HepG2 (cell line): ENCODE results near the gene VSIG10L. TPM values are rescaled to one million over a fixed set of nuclear protein-coding genes. Genes with fewer than 3 reads are reported as not detected.

Experiments used
- ARID2 ChIP-seq: sonication (generic); formaldehyde crosslinking; IDR thresholded peaks from 2 replicates; pipeline ENCODE4 v1.8.1; 2022; ENCODE audit warnings: mild to moderate bottlenecking, missing genetic modification reagents, borderline replicate concordance
- ARID3A ChIP-seq: IDR thresholded peaks from 2 replicates; pipeline ENCODE4 v1.6.1; 2012; ENCODE audit warnings: low read depth, low read length, improper control_type of control experiment
- ATF2 ChIP-seq: sonication (generic); formaldehyde crosslinking; IDR thresholded peaks from 2 replicates; pipeline ENCODE4 v1.4.0; 2020; ENCODE audit warnings: missing genetic modification reagents
- BRF2 ChIP-seq: sonication (generic); formaldehyde crosslinking; IDR thresholded peaks from 2 replicates; pipeline ENCODE4 v1.8.1; 2022; ENCODE audit warnings: mild to moderate bottlenecking, missing genetic modification reagents
- CHCHD3 ChIP-seq: sonication (generic); formaldehyde crosslinking; IDR thresholded peaks from 2 replicates; pipeline ENCODE4 v1.8.0; 2022; ENCODE audit warnings: mild to moderate bottlenecking, missing genetic modification reagents, moderate library complexity
- ELF1 ChIP-seq: sonication (generic); formaldehyde crosslinking; IDR thresholded peaks from 2 replicates; pipeline ENCODE4 v1.4.0; 2020; ENCODE audit warnings: missing genetic modification reagents
- PAF1 ChIP-seq: IDR thresholded peaks from 2 replicates; pipeline ENCODE4 v1.6.1; 2016; ENCODE audit warnings: missing genetic modification reagents, missing compliant biosample characterization
- POLR2G ChIP-seq: fragments of 200-400 bp; formaldehyde crosslinking; IDR thresholded peaks from 2 replicates; pipeline ENCODE4 v1.6.1; 2018; ENCODE audit warnings: mild to moderate bottlenecking, low read depth, low read length, moderate library complexity
- SIX4 ChIP-seq: sonication (generic); formaldehyde crosslinking; IDR thresholded peaks from 2 replicates; pipeline ENCODE4 v1.4.0; 2020; ENCODE audit warnings: missing genetic modification reagents
- SMARCE1 ChIP-seq: fragments of 450-650 bp; IDR thresholded peaks from 2 replicates; pipeline ENCODE4 v1.6.1; 2017; ENCODE audit warnings: borderline replicate concordance
- SNAI1 ChIP-seq: sonication (generic); formaldehyde crosslinking; IDR thresholded peaks from 2 replicates; pipeline ENCODE4 v1.5.0; 2020; ENCODE audit warnings: mild to moderate bottlenecking, missing genetic modification reagents, borderline replicate concordance
- SNAPC5 ChIP-seq: sonication (generic); formaldehyde crosslinking; IDR thresholded peaks from 2 replicates; pipeline ENCODE4 v1.8.1; 2023; ENCODE audit warnings: mild to moderate bottlenecking, missing genetic modification reagents, borderline replicate concordance
- SPEN ChIP-seq: sonication (generic); formaldehyde crosslinking; IDR thresholded peaks from 2 replicates; pipeline ENCODE4 v1.5.1; 2020; ENCODE audit warnings: low read depth, mild to moderate bottlenecking, missing genetic modification reagents
- TOE1 ChIP-seq: sonication (generic); formaldehyde crosslinking; IDR thresholded peaks from 2 replicates; pipeline ENCODE4 v1.4.0; 2020; ENCODE audit warnings: mild to moderate bottlenecking, missing genetic modification reagents
- ZBTB1 ChIP-seq: sonication (generic); formaldehyde crosslinking; IDR thresholded peaks from 2 replicates; pipeline ENCODE4 v1.4.0; 2020; ENCODE audit warnings: missing genetic modification reagents, borderline replicate concordance
- ZBTB34 ChIP-seq: sonication (generic); formaldehyde crosslinking; IDR thresholded peaks from 2 replicates; pipeline ENCODE4 v1.8.0; 2022; ENCODE audit warnings: mild to moderate bottlenecking, missing genetic modification reagents
- ZFY ChIP-seq: sonication (generic); formaldehyde crosslinking; IDR thresholded peaks from 2 replicates; pipeline ENCODE4 v1.4.0; 2020; ENCODE audit warnings: missing genetic modification reagents
- ZMYM4 ChIP-seq: sonication (generic); formaldehyde crosslinking; IDR thresholded peaks from 2 replicates; pipeline ENCODE4 v1.8.1; 2023; ENCODE audit warnings: mild to moderate bottlenecking, missing genetic modification reagents
- ZNF253 ChIP-seq: sonication (generic); formaldehyde crosslinking; IDR thresholded peaks from 2 replicates; pipeline ENCODE4 v1.8.0; 2022; ENCODE audit warnings: mild to moderate bottlenecking, missing genetic modification reagents, borderline replicate concordance
- ZNF317 ChIP-seq: sonication (generic); formaldehyde crosslinking; IDR thresholded peaks from 2 replicates; pipeline ENCODE4 v1.5.0; 2020; ENCODE audit warnings: mild to moderate bottlenecking, missing genetic modification reagents
- ZNF530 ChIP-seq: sonication (generic); formaldehyde crosslinking; IDR thresholded peaks from 2 replicates; pipeline ENCODE4 v1.5.0; 2020; ENCODE audit warnings: low read depth, mild to moderate bottlenecking, missing genetic modification reagents
- ZNF564 ChIP-seq: sonication (generic); formaldehyde crosslinking; IDR thresholded peaks from 2 replicates; pipeline ENCODE4 v1.8.1; 2023; ENCODE audit warnings: mild to moderate bottlenecking, missing genetic modification reagents
- ZNF614 ChIP-seq: IDR thresholded peaks from 2 replicates; pipeline ENCODE4 v1.6.1; 2018; ENCODE audit warnings: missing biosample characterization, missing genetic modification reagents, inconsistent platforms, borderline replicate concordance
- ZNF788 ChIP-seq: sonication (generic); formaldehyde crosslinking; IDR thresholded peaks from 2 replicates; pipeline ENCODE4 v1.5.0; 2020; ENCODE audit warnings: mild to moderate bottlenecking, missing genetic modification reagents, borderline replicate concordance
- polyA plus RNA-seq, 8 experiments: library from polyadenylated mRNA; depleted of rRNA in 3 of 8; stranded (reverse) in 7 of 8; unstranded in 1 of 8; fragments of >200 nt; fragmentation: Illumina TruSeq in 4 of 8; extraction: Trizol in 4 of 8; gene quantifications; 2 replicates each; pipeline versions ENCODE4 v1.2.1 to v1.2.3, GENCODE V29; 2011 to 2016; ENCODE audit warnings: low read depth in 4 of 8, missing spikeins in 1 of 8, mixed read lengths in 1 of 8; ENCODE audit not compliant: insufficient read depth in 1 of 8
- total RNA-seq, 5 experiments: library from RNA; depleted of rRNA; stranded (reverse); fragments of >200 nt; fragmentation: Illumina TruSeq; extraction: Trizol; gene quantifications; 2 replicates each; pipeline ENCODE4 v1.2.3, GENCODE V29; 2016; ENCODE audit warnings: low read depth in 1 of 5

Gene VSIG10L
- total and polyA plus RNA-seq, 2 of the 13 experiments (the other 11 are each of a cell fraction or from before 2014, with no cell fraction given), result 2.7 to 8.5 TPM

- TF ChIP-seq ATF2 (CRISPR knock-in tag), result peak; percentile 39; the same call in 1 of the 2 replicates
- peak; percentile 51; the same call in 1 of the 2 replicates for TF ChIP-seq ZMYM4 (CRISPR knock-in tag)
- 0 out of 2 replicates have a peak, but pooled peaks have one; percentile 46 for TF ChIP-seq SNAI1
- 0 out of 2 replicates have a peak, but pooled peaks have one; percentile 47 for TF ChIP-seq CHCHD3 (CRISPR knock-in tag)
- TF ChIP-seq ZNF253 (CRISPR knock-in tag), result peak; percentile 66; the same call in 1 of the 2 replicates
- TF ChIP-seq ARID3A, result 0 out of 2 replicates have a peak, but pooled peaks have one; percentile 15
- TF ChIP-seq PAF1 (CRISPR knock-in tag), result no peak
- TF ChIP-seq ZNF317 (CRISPR knock-in tag), result no peak
- no peak for TF ChIP-seq ARID2 (CRISPR knock-in tag)
- no peak for TF ChIP-seq ZBTB34
- TF ChIP-seq ZFY (CRISPR knock-in tag), result peak; percentile 80
- TF ChIP-seq ZNF788, result no peak; the same call in 1 of the 2 replicates
- peak; percentile 43; the same call in 1 of the 2 replicates for TF ChIP-seq SPEN (CRISPR knock-in tag)
- TF ChIP-seq ELF1, result peak; percentile 71
- no peak for TF ChIP-seq SNAPC5 (CRISPR knock-in tag)
- TF ChIP-seq SIX4 (CRISPR knock-in tag), result peak; percentile 24; the same call in 1 of the 2 replicates
- no peak for TF ChIP-seq SMARCE1
- TF ChIP-seq ZBTB1, result no peak
- TF ChIP-seq TOE1 (CRISPR knock-in tag), result no peak
- TF ChIP-seq BRF2 (CRISPR knock-in tag), result peak; percentile 39; the same call in 1 of the 2 replicates
- TF ChIP-seq ZNF564 (CRISPR knock-in tag), result 0 out of 2 replicates have a peak, but pooled peaks have one; percentile 14
- peak; percentile 83 for TF ChIP-seq POLR2G
- peak; percentile 54; the same call in 1 of the 2 replicates for TF ChIP-seq ZNF614
- TF ChIP-seq ZNF530 (CRISPR knock-in tag), result no peak
Observed at GRCh38 chr19:51367565-51368365, 25.8 kb upstream of the VSIG10L start (continued).
